Smooth muscle cell of the brain vasculature (primary cell): Measurements from ENCODE around the gene ANKRD7.
"Not testable (repeated sequence)": the region's sequence is repeated elsewhere in the genome, so short reads cannot be mapped to it uniquely, and the experiment has no call there.

Experiments
- DNase-seq: peaks from one replicate; pipeline ENCODE4 v3.0.0-alpha.2; 2012; ENCODE audit warnings: low read depth, low spot score

Gene ANKRD7

GRCh38 chr7:118233799-118234198 lies 9.3 kb downstream of the ANKRD7 start:
- DNase-seq, result no peak

GRCh38 chr7:118239014-118239413 lies 14.5 kb downstream of the ANKRD7 start:
- no peak for DNase-seq

GRCh38 chr7:118240320-118240719 lies 15.8 kb downstream of the ANKRD7 start:
- not testable (repeated sequence) for DNase-seq

- DNase-seq, result no peak
These were observed 19.2 kb downstream of the ANKRD7 start for GRCh38 chr7:118243695-118244094.

GRCh38 chr7:118245267-118246040 lies 20.9 kb downstream of the ANKRD7 start:
- peak; percentile 24 for DNase-seq

GRCh38 chr7:118250860-118251494 lies 26.5 kb downstream of the ANKRD7 start:
- no peak for DNase-seq

- no peak for DNase-seq
These were observed 27.6 kb downstream of the ANKRD7 start for GRCh38 chr7:118252087-118252486.

- no peak for DNase-seq
These were observed 34.6 kb downstream of the ANKRD7 start for GRCh38 chr7:118259115-118259514.

GRCh38 chr7:118264836-118265235 lies 40.3 kb downstream of the ANKRD7 start:
- no peak for DNase-seq

- DNase-seq, result no peak
These were observed 56.0 kb downstream of the ANKRD7 start for GRCh38 chr7:118280319-118281012.

GRCh38 chr7:118281196-118281595 lies 56.7 kb downstream of the ANKRD7 start:
- DNase-seq, result no peak

GRCh38 chr7:118285358-118285757 lies 60.9 kb downstream of the ANKRD7 start:
- no peak for DNase-seq

- no peak for DNase-seq
These were observed 61.6 kb downstream of the ANKRD7 start for GRCh38 chr7:118286131-118286530.

- DNase-seq, result no peak
These were observed 63.6 kb downstream of the ANKRD7 start for GRCh38 chr7:118288098-118288497.

- DNase-seq, result no peak
These were observed 65.0 kb downstream of the ANKRD7 start for GRCh38 chr7:118289476-118289875.
